H7 (cell line): ENCODE data around the gene BIRC2. TPM values are rescaled to one million over a fixed set of nuclear protein-coding genes. Genes with fewer than 3 reads are reported as not detected.
A peak's percentile ranks its signal among the peaks of the same experiment; 100 is the strongest.
"Not testable (repeated sequence)": the region's sequence is repeated elsewhere in the genome, so short reads cannot be mapped to it uniquely, and the experiment has no call there.

Experiments
- DNase-seq: peaks from one replicate; pipeline ENCODE4 v3.0.0; 2012
- H3K27me3 ChIP-seq: 2 replicates; pipeline ENCODE4 v1.6.0; 2011; ENCODE audit warnings: mild to moderate bottlenecking, low read length; ENCODE audit not compliant: control insufficient read depth, insufficient read depth
- H3K36me3 ChIP-seq: replicated peaks from 2 replicates; pipeline ENCODE4 v1.5.1; 2011; ENCODE audit warnings: low read length; ENCODE audit not compliant: control insufficient read depth, insufficient read depth
- H3K4me3 ChIP-seq: 2 replicates; pipeline ENCODE4 v1.5.1; 2011; ENCODE audit warnings: low read depth, mild to moderate bottlenecking, control low read depth, low read length, moderate library complexity; ENCODE audit not compliant: insufficient read depth
- total RNA-seq: library from RNA; depleted of rRNA; stranded (reverse); fragments of >200 nt; shearing (Covaris generic); gene quantifications from 2 replicates; pipeline ENCODE4 v1.2.3, GENCODE V29; 2014

BIRC2 gene
- total RNA-seq, 1 experiment from 2014 or later = 28.8 TPM

GRCh38 chr11:102341844-102342318, 5.1 kb upstream of the BIRC2 start:
- Histone ChIP-seq H3K27me3 (no peaks in the 10 kb centered on the region), H3K36me3 (no peaks in the 10 kb centered on the region), H3K4me3 (no peak overlapping the region)
- peak; percentile 60 for DNase-seq

GRCh38 chr11:102343809-102344208, 3.2 kb upstream of the BIRC2 start:
- Histone ChIP-seq H3K36me3 (no peaks in the 10 kb centered on the region), H3K27me3 (no peaks in the 10 kb centered on the region), H3K4me3 (no peak overlapping the region)
- no peak for DNase-seq

GRCh38 chr11:102345904-102346303, 1.1 kb upstream of the BIRC2 start:
- Histone ChIP-seq H3K36me3 (no peaks in the 10 kb centered on the region; the same call in 1 of the 2 replicates), H3K4me3 (no peak overlapping the region; the same call in 1 of the 2 replicates)
- no peak for DNase-seq

GRCh38 chr11:102346456-102346747, 612 bp upstream of the BIRC2 start:
- Histone ChIP-seq H3K36me3 (no peaks in the 10 kb centered on the region; the same call in 1 of the 2 replicates), H3K4me3 (peak overlapping the region; percentile 65), H3K27me3 (no peaks in the 10 kb centered on the region)
- no peak for DNase-seq

More at GRCh38 chr11:102345904-102346303, 1.1 kb upstream of the BIRC2 start:
- H3K27me3 ChIP-seq = no peaks in the 10 kb centered on the region

GRCh38 chr11:102347462-102348370, 702 bp downstream of the BIRC2 start:
- H3K4me3 ChIP-seq = peak overlapping the region; percentile 65
- no peaks in the 10 kb centered on the region for H3K27me3 ChIP-seq
- no peaks in the 10 kb centered on the region; the same call in 1 of the 2 replicates for H3K36me3 ChIP-seq
- DNase-seq = peak; percentile 18

GRCh38 chr11:102357116-102357515, 10.1 kb downstream of the BIRC2 start:
- Histone ChIP-seq H3K4me3 (no peak overlapping the region), H3K36me3 (peaks cover 3% of the 10 kb centered on the region), H3K27me3 (no peaks in the 10 kb centered on the region)
- DNase-seq = no peak

GRCh38 chr11:102359372-102359771, 12.4 kb downstream of the BIRC2 start:
- Histone ChIP-seq H3K4me3 (no peak overlapping the region), H3K36me3 (peaks cover 6% of the 10 kb centered on the region), H3K27me3 (no peaks in the 10 kb centered on the region)
- DNase-seq = no peak

GRCh38 chr11:102360681-102361080, 13.7 kb downstream of the BIRC2 start:
- Histone ChIP-seq H3K27me3 (no peaks in the 10 kb centered on the region), H3K4me3 (no peak overlapping the region), H3K36me3 (peaks cover 7% of the 10 kb centered on the region)
- DNase-seq = no peak

- H3K36me3 ChIP-seq = peaks cover 7% of the 10 kb centered on the region
- DNase-seq = no peak
- H3K4me3 ChIP-seq = no peak overlapping the region
- H3K27me3 ChIP-seq = no peaks in the 10 kb centered on the region
Observed at GRCh38 chr11:102361086-102362031, 14.3 kb downstream of the BIRC2 start.

GRCh38 chr11:102364991-102365390, 18.0 kb downstream of the BIRC2 start:
- Histone ChIP-seq H3K4me3 (no peak overlapping the region), H3K36me3 (peaks cover 11% of the 10 kb centered on the region), H3K27me3 (no peaks in the 10 kb centered on the region)
- DNase-seq = no peak

- H3K36me3 ChIP-seq = peaks cover 8% of the 10 kb centered on the region
- no peak overlapping the region for H3K4me3 ChIP-seq
- no peak for DNase-seq
- no peaks in the 10 kb centered on the region for H3K27me3 ChIP-seq
Observed at GRCh38 chr11:102367364-102367763, 20.4 kb downstream of the BIRC2 start.

- H3K4me3 ChIP-seq = no peak overlapping the region
- peaks cover 8% of the 10 kb centered on the region for H3K36me3 ChIP-seq
- no peak for DNase-seq
- H3K27me3 ChIP-seq = no peaks in the 10 kb centered on the region
Observed at GRCh38 chr11:102368472-102368871, 21.5 kb downstream of the BIRC2 start.

- H3K36me3 ChIP-seq, H3K27me3 ChIP-seq, DNase-seq: not testable (repeated sequence)
- H3K4me3 ChIP-seq = peak overlapping the region; percentile 45
Observed at GRCh38 chr11:102374633-102375424, 27.8 kb downstream of the BIRC2 start.
